ENCODE data around the gene KLHL36. TPM values are rescaled to one million over a fixed set of nuclear protein-coding genes. Genes with fewer than 3 reads are reported as not detected.
A peak's percentile ranks its signal among the peaks of the same experiment; 100 is the strongest.

Gene KLHL36
- total RNA-seq, 1 donor from 2014 or later, result 51.6 TPM

GRCh38 chr16:84667600-84668309 is 19.4 kb downstream of the KLHL36 start:
- Mint-ChIP-seq H3K27ac (peak overlapping the region; percentile 6), H3K27me3 (ENCODE audit: low read depth) (no peaks in the 10 kb centered on the region), H3K36me3 (peaks cover 10% of the 10 kb centered on the region), H3K4me3 (no peak overlapping the region), H3K9me3 (no peaks in the 10 kb centered on the region), H3K4me1 (no peaks in the 10 kb centered on the region)
- DNase-seq (ENCODE audit: low spot score in 2 of 2, unreplicated experiment in 2 of 2), result no peak
- TF ChIP-seq CTCF (IDR thresholded peaks at IDR 0.05; ENCODE audit: unreplicated experiment), result no peak

GRCh38 chr16:84670063-84670462 is 21.8 kb downstream of the KLHL36 start:
- H3K4me1 Mint-ChIP-seq, result no peaks in the 10 kb centered on the region
- no peaks in the 10 kb centered on the region for H3K27me3 Mint-ChIP-seq (ENCODE audit: low read depth)
- no peak overlapping the region for H3K27ac Mint-ChIP-seq
- H3K9me3 Mint-ChIP-seq, result no peaks in the 10 kb centered on the region
- H3K4me3 Mint-ChIP-seq, result no peak overlapping the region
- peaks cover 3% of the 10 kb centered on the region for H3K36me3 Mint-ChIP-seq
- DNase-seq (ENCODE audit: low spot score in 2 of 2, unreplicated experiment in 2 of 2), result no peak
- no peak for TF ChIP-seq CTCF (IDR thresholded peaks at IDR 0.05; ENCODE audit: unreplicated experiment)

GRCh38 chr16:84672276-84673202 is 24.2 kb downstream of the KLHL36 start:
- Mint-ChIP-seq H3K27ac (no peak overlapping the region), H3K36me3 (no peaks in the 10 kb centered on the region), H3K9me3 (no peaks in the 10 kb centered on the region), H3K27me3 (ENCODE audit: low read depth) (peaks cover 2% of the 10 kb centered on the region), H3K4me1 (no peaks in the 10 kb centered on the region), H3K4me3 (no peak overlapping the region)
- peak; percentile 60 to 81 for DNase-seq (ENCODE audit: low spot score in 2 of 2, unreplicated experiment in 2 of 2)
- TF ChIP-seq CTCF (IDR thresholded peaks at IDR 0.05; ENCODE audit: unreplicated experiment), result peak; percentile 76

GRCh38 chr16:84673203-84673535 is 24.9 kb downstream of the KLHL36 start:
- H3K9me3 Mint-ChIP-seq, result no peaks in the 10 kb centered on the region
- peaks cover 4% of the 10 kb centered on the region for H3K27me3 Mint-ChIP-seq (ENCODE audit: low read depth)
- no peak overlapping the region for H3K27ac Mint-ChIP-seq
- no peaks in the 10 kb centered on the region for H3K4me1 Mint-ChIP-seq
- H3K36me3 Mint-ChIP-seq, result no peaks in the 10 kb centered on the region
- no peak for DNase-seq (ENCODE audit: low spot score in 2 of 2, unreplicated experiment in 2 of 2)
- no peak overlapping the region for H3K4me3 Mint-ChIP-seq
- TF ChIP-seq CTCF (IDR thresholded peaks at IDR 0.05; ENCODE audit: unreplicated experiment), result no peak

- Mint-ChIP-seq H3K4me3 (no peak overlapping the region), H3K27ac (no peak overlapping the region), H3K4me1 (no peaks in the 10 kb centered on the region), H3K27me3 (ENCODE audit: low read depth) (peaks cover 4% of the 10 kb centered on the region), H3K9me3 (no peaks in the 10 kb centered on the region), H3K36me3 (no peaks in the 10 kb centered on the region)
- no peak for TF ChIP-seq CTCF (IDR thresholded peaks at IDR 0.05; ENCODE audit: unreplicated experiment)
- DNase-seq (ENCODE audit: low spot score in 2 of 2, unreplicated experiment in 2 of 2), result no peak
Measured at GRCh38 chr16:84673561-84673960, 25.2 kb downstream of the KLHL36 start.
